H1 (cell line): ENCODE measurements around the gene QDPR.

Experiments used
- POLR2AphosphoS5 ChIP-seq: IDR thresholded peaks from 2 replicates; pipeline ENCODE4 v1.6.1; 2011; ENCODE audit warnings: low read depth, low read length
- SP4 ChIP-seq: IDR thresholded peaks from 2 replicates; pipeline ENCODE4 v1.6.1; 2012; ENCODE audit warnings: low read length, inconsistent platforms
- TAF1 ChIP-seq: IDR thresholded peaks from 2 replicates; pipeline ENCODE4 v1.6.1; 2011; ENCODE audit warnings: mild to moderate bottlenecking, low read depth, low read length
- TF ChIP-seq, protein P1 (sequence below), 3 experiments: IDR thresholded peaks; 1 replicate in 2 of 3; 2 replicates in 1 of 3; pipeline versions ENCODE4 v1.5.1 to v1.6.1; 2011; ENCODE audit warnings: low read length in 3 of 3, mild to moderate bottlenecking in 3 of 3, inconsistent platforms in 2 of 3, low read depth in 1 of 3, moderate library complexity in 1 of 3; ENCODE audit not compliant: insufficient read depth in 1 of 3; ENCODE audit errors: control extremely low read depth in 1 of 3

DNA sequence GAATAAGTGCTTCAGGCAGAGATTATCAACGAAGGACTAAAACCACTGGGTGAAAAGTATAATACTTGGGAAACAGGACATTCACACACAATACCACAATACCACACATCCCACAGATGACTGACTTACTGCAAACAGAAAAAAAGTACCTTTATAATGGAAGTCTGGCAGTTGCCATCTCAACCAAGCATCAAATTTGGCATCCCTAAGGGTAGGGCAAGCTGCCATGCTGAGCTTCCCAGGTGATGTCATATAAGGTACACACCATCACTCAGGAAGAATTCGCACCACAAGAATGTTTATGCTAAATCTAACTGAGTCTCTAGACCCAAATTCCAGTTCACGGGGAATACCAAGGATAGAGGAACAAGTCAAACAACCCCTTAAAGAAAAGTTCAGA lies 9.1 kb downstream of the QDPR start:
- no peak for TF ChIP-seq POLR2AphosphoS5
- TF ChIP-seq SP4 = no peak
- TF ChIP-seq, protein P1, sequence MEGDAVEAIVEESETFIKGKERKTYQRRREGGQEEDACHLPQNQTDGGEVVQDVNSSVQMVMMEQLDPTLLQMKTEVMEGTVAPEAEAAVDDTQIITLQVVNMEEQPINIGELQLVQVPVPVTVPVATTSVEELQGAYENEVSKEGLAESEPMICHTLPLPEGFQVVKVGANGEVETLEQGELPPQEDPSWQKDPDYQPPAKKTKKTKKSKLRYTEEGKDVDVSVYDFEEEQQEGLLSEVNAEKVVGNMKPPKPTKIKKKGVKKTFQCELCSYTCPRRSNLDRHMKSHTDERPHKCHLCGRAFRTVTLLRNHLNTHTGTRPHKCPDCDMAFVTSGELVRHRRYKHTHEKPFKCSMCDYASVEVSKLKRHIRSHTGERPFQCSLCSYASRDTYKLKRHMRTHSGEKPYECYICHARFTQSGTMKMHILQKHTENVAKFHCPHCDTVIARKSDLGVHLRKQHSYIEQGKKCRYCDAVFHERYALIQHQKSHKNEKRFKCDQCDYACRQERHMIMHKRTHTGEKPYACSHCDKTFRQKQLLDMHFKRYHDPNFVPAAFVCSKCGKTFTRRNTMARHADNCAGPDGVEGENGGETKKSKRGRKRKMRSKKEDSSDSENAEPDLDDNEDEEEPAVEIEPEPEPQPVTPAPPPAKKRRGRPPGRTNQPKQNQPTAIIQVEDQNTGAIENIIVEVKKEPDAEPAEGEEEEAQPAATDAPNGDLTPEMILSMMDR (IDR thresholded peaks at IDR 0.05; ENCODE audit: control extremely low read depth in 1 of 3, insufficient read depth in 1 of 3, low read depth in 1 of 3, low read length in 3 of 3) = no peak
- TF ChIP-seq TAF1 = no peak
